ENCODE results near the gene POLR1A. TPM values are rescaled to one million over a fixed set of nuclear protein-coding genes. Genes with fewer than 3 reads are reported as not detected.

POLR1A gene
- total RNA-seq, 4 donors from 2014 or later = 11.9 to 16.9 (median 13.5) TPM

GRCh38 chr2:86029873-86030272 lies 75.8 kb downstream of the POLR1A start:
- intact Hi-C loops (cut with DNase I; ENCODE audit: low total_unique reads) = no loop called here
- no peak for DNase-seq (ENCODE audit: low spot score in 2 of 2)
- TF ChIP-seq POLR2A (IDR thresholded peaks at IDR 0.05) = no peak
- TF ChIP-seq, protein P1, sequence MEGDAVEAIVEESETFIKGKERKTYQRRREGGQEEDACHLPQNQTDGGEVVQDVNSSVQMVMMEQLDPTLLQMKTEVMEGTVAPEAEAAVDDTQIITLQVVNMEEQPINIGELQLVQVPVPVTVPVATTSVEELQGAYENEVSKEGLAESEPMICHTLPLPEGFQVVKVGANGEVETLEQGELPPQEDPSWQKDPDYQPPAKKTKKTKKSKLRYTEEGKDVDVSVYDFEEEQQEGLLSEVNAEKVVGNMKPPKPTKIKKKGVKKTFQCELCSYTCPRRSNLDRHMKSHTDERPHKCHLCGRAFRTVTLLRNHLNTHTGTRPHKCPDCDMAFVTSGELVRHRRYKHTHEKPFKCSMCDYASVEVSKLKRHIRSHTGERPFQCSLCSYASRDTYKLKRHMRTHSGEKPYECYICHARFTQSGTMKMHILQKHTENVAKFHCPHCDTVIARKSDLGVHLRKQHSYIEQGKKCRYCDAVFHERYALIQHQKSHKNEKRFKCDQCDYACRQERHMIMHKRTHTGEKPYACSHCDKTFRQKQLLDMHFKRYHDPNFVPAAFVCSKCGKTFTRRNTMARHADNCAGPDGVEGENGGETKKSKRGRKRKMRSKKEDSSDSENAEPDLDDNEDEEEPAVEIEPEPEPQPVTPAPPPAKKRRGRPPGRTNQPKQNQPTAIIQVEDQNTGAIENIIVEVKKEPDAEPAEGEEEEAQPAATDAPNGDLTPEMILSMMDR (IDR thresholded peaks at IDR 0.05) = no peak
- WGBS, 2 donors = 96 to 98% methylated on average over 14 of the region's 14 CpGs
- H3K4me3 ChIP-seq (ENCODE audit: low read depth, poor library complexity, severe bottlenecking) = no peak overlapping the region

- no peak overlapping the region for H3K4me3 ChIP-seq (ENCODE audit: low read depth, poor library complexity, severe bottlenecking)
- intact Hi-C loops (cut with DNase I; ENCODE audit: low total_unique reads) = no loop called here
- no peak for DNase-seq (ENCODE audit: low spot score in 2 of 2)
- no peak for TF ChIP-seq POLR2A (IDR thresholded peaks at IDR 0.05)
- TF ChIP-seq, protein P1 (IDR thresholded peaks at IDR 0.05) = no peak
- WGBS, 2 donors = 71 to 89% methylated on average over 13 of the region's 13 CpGs
These were observed 76.8 kb downstream of the POLR1A start for GRCh38 chr2:86028766-86029381.

DNA sequence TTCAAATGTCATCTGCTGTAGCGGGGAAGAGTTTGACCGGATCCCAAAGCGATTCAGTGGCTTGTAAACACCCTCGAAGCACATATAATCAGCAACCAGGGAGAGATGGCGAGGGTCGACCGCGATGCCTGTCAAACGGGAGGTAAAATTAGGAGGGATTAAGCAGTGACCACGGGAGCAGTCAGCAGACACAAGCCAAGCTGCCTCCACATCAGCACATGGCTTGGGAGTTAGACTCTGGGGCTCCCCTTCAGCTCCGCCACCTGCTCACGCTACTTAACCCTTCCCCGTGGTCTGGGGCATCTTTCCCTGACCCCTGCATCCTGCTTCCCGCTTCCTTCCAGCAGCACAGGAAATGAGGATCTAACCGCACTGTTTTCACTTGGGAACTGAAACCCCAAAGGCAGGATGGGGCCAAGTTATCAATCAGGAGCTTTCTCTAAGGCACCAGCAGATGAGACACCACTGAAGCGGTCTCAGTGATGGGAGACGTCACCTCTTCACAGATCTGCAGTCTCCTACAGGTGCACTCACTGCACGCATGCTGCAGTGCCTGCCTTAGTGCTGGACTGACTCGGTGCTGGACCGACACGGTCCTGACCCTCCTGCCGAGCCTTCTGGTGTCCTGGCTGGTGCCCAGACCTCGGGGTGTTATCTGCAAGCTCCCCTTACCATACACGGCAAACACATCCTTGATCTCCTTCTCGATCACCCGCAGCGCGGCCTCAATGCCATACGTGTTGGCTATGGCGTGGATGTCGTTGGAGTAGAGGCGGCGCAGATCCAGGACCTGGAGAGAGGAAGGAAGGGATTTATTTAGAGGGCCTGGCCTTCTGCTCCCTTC lies 77.5 kb downstream of the POLR1A start:
- 84 to 88% methylated on average over 33 of the region's 33 CpGs for WGBS, 2 donors
- TF ChIP-seq, protein P1 (IDR thresholded peaks at IDR 0.05) = no peak
- no peak for TF ChIP-seq POLR2A (IDR thresholded peaks at IDR 0.05)
- H3K4me3 ChIP-seq (ENCODE audit: low read depth, poor library complexity, severe bottlenecking) = no peak overlapping the region
- intact Hi-C loops (cut with DNase I; ENCODE audit: low total_unique reads) = no loop called here
- DNase-seq (ENCODE audit: low spot score in 2 of 2) = no peak

- 90 to 92% methylated on average over 17 of the region's 17 CpGs for WGBS, 2 donors
- intact Hi-C loops (cut with DNase I; ENCODE audit: low total_unique reads) = no loop called here
- no peak overlapping the region for H3K4me3 ChIP-seq (ENCODE audit: low read depth, poor library complexity, severe bottlenecking)
- no peak for DNase-seq (ENCODE audit: low spot score in 2 of 2)
- TF ChIP-seq POLR2A (IDR thresholded peaks at IDR 0.05) = no peak
- TF ChIP-seq, protein P1 (IDR thresholded peaks at IDR 0.05) = no peak
These were observed 78.3 kb downstream of the POLR1A start for GRCh38 chr2:86027196-86027921.

- no peak overlapping the region for H3K4me3 ChIP-seq (ENCODE audit: low read depth, poor library complexity, severe bottlenecking)
- 87 to 99% methylated on average over 6 of the region's 6 CpGs for WGBS, 2 donors
- TF ChIP-seq, protein P1 (IDR thresholded peaks at IDR 0.05) = no peak
- TF ChIP-seq POLR2A (IDR thresholded peaks at IDR 0.05) = no peak
- intact Hi-C loops (cut with DNase I; ENCODE audit: low total_unique reads) = no loop called here
- no peak for DNase-seq (ENCODE audit: low spot score in 2 of 2)
These were observed 79.0 kb downstream of the POLR1A start for GRCh38 chr2:86026744-86027065.
